Tibial nerve (tissue), 3 donors: ENCODE data around the gene COX19.

ENCODE experiments used
- EP300 ChIP-seq, 2 donors: sonication (generic); formaldehyde crosslinking; IDR thresholded peaks; one replicate each; pipeline ENCODE4 v1.6.1; 2017; ENCODE audit warnings: antibody characterized with exemption in 2 of 2, mild to moderate bottlenecking in 1 of 2
- POLR2A ChIP-seq, 2 donors: fragments of 450-650 bp; IDR thresholded peaks; one replicate each; pipeline ENCODE4 v1.6.1; 2017; ENCODE audit warnings: antibody characterized with exemption in 2 of 2, mild to moderate bottlenecking in 2 of 2, moderate library complexity in 2 of 2

GRCh38 chr7:988963-989529, 13.7 kb upstream of the COX19 start:
- TF ChIP-seq EP300 (IDR thresholded peaks at IDR 0.05): no peak
- no peak for TF ChIP-seq POLR2A (IDR thresholded peaks at IDR 0.05)
